Activated CD8-positive, alpha-beta memory T cell treated with anti-CD3 and anti-CD28 coated beads for 4 hours (primary cell): ENCODE measurements around the gene KIRREL3.

Source experiments
- DNase-seq, 2 donors: peaks; one replicate each; pipeline ENCODE4 v3.0.0-alpha.2; 2020; ENCODE audit warnings: low read depth in 2 of 2

KIRREL3 gene

GRCh38 chr11:126634963-126635362, 365.6 kb downstream of the KIRREL3 start:
- no peak for DNase-seq

GRCh38 chr11:126633330-126633729, 367.2 kb downstream of the KIRREL3 start:
- DNase-seq = no peak

- DNase-seq = no peak
Observed at GRCh38 chr11:126630893-126631798, 369.4 kb downstream of the KIRREL3 start.

GRCh38 chr11:126630488-126630887, 370.1 kb downstream of the KIRREL3 start:
- no peak for DNase-seq

- DNase-seq = no peak
Observed at GRCh38 chr11:126628790-126629621, 371.6 kb downstream of the KIRREL3 start.

GRCh38 chr11:126628450-126628789, 372.1 kb downstream of the KIRREL3 start:
- DNase-seq = no peak

GRCh38 chr11:126627421-126627820, 373.1 kb downstream of the KIRREL3 start:
- no peak for DNase-seq

GRCh38 chr11:126624506-126624905, 376.1 kb downstream of the KIRREL3 start:
- DNase-seq = no peak

GRCh38 chr11:126619516-126619915, 381.1 kb downstream of the KIRREL3 start:
- no peak for DNase-seq

GRCh38 chr11:126615845-126616244, 384.7 kb downstream of the KIRREL3 start:
- DNase-seq = no peak

GRCh38 chr11:126613272-126613671, 387.3 kb downstream of the KIRREL3 start:
- DNase-seq = no peak

GRCh38 chr11:126612671-126613070, 387.9 kb downstream of the KIRREL3 start:
- no peak for DNase-seq

- DNase-seq = no peak
Observed at GRCh38 chr11:126611438-126611837, 389.1 kb downstream of the KIRREL3 start.

GRCh38 chr11:126608658-126609057, 391.9 kb downstream of the KIRREL3 start:
- no peak for DNase-seq

- no peak for DNase-seq
Observed at GRCh38 chr11:126607776-126608541, 392.6 kb downstream of the KIRREL3 start.

GRCh38 chr11:126607374-126607773, 393.2 kb downstream of the KIRREL3 start:
- DNase-seq = no peak

GRCh38 chr11:126606484-126606883, 394.1 kb downstream of the KIRREL3 start:
- DNase-seq = no peak

GRCh38 chr11:126604461-126604860, 396.1 kb downstream of the KIRREL3 start:
- DNase-seq = no peak

- no peak for DNase-seq
Observed at GRCh38 chr11:126603486-126603885, 397.1 kb downstream of the KIRREL3 start.

- DNase-seq = no peak
Observed at GRCh38 chr11:126602993-126603392, 397.6 kb downstream of the KIRREL3 start.

GRCh38 chr11:126602349-126602940, 398.1 kb downstream of the KIRREL3 start:
- DNase-seq = no peak
